ENCODE data around the gene NHLRC4.

NHLRC4 gene

GRCh38 chr16:557463-558297 lies 9.1 kb upstream of the NHLRC4 start:
- no peak for DNase-seq (ENCODE audit: insufficient read length, low spot score)
- TF ChIP-seq TAF1 (IDR thresholded peaks at IDR 0.05; ENCODE audit: low read depth, low read length) = no peak
- no peak for TF ChIP-seq PAX5 (IDR thresholded peaks at IDR 0.05; ENCODE audit: insufficient read depth, low read length, severe bottlenecking)
- no peak for TF ChIP-seq POU2F2 (IDR thresholded peaks at IDR 0.05; ENCODE audit: low read depth, low read length)
- no peak for TF ChIP-seq POLR2A (IDR thresholded peaks at IDR 0.05; ENCODE audit: low read depth, low read length)
- TF ChIP-seq POLR2AphosphoS5 (IDR thresholded peaks at IDR 0.05; ENCODE audit: low read depth, low read length) = no peak
- no peak for TF ChIP-seq SPI1 (IDR thresholded peaks at IDR 0.05; ENCODE audit: low read depth, low read length)
- FAIRE-seq = no peak

DNA sequence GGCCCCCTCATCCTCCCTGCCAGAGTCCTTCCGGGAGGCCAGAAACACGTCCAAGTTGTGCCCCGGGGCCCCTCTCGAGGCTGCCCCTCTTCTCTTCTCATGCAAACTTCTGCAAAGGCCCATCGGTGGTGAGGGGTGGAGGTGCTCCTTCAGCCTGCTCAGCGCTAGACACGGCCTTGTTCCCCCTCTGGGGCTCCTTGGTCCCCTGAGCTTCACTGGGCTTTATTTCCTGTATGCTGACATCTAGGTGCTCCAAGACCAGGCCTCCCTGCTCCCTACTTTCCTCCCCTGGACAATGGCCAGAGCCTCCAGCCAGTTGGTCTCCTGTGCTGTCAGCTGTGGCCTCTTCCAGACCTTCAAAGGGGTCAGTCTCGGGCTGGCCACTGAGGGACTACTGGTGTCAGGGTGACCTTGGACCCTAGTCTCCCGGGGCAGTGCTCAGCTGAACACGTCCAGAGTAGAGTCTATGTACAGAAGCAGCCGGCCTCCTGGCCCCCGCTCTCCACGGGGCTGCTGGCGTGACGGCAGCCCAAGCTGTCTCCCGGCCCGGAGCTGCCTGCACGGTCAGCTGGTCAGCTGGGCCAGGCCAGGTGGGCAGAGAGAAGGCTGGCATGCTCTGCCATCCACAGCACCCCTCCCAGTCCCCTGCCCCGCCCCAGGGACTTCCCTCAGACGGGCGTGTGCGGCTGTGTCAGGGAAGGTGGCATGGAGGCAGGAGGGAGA lies 8.3 kb upstream of the NHLRC4 start:
- FAIRE-seq (no peak), DNase-seq (ENCODE audit: insufficient read length, low spot score) (no peak)
- no peak for TF ChIP-seq POU2F2 (IDR thresholded peaks at IDR 0.05; ENCODE audit: low read depth, low read length)

DNA sequence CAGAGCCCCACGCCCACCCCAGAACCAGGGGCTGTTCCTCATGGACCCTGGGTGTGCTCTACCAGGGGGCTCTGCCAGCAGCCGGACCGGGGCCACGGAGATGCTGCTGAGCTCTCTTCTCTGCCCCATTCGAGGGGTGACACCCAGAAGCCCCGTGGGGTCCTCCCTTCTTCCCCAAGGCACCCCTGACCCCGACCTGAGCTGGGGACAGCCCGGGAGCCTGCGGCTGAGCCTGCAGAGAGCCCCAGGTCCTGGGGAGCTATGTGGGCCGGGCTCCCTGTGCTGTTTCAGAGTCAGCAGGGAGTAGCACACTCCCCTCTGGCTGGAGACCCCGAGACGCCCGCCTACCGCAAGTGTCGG lies 7.8 kb upstream of the NHLRC4 start:
- no peak for TF ChIP-seq POU2F2 (IDR thresholded peaks at IDR 0.05; ENCODE audit: low read depth, low read length)
- no peak for TF ChIP-seq POLR2AphosphoS5 (IDR thresholded peaks at IDR 0.05; ENCODE audit: low read depth, low read length)
- TF ChIP-seq POLR2A (IDR thresholded peaks at IDR 0.05; ENCODE audit: low read depth, low read length) = no peak
- no peak for TF ChIP-seq TAF1 (IDR thresholded peaks at IDR 0.05; ENCODE audit: low read depth, low read length)
- TF ChIP-seq SPI1 (IDR thresholded peaks at IDR 0.05; ENCODE audit: low read depth, low read length) = no peak
- TF ChIP-seq PAX5 (IDR thresholded peaks at IDR 0.05; ENCODE audit: insufficient read depth, low read length, severe bottlenecking) = no peak
- FAIRE-seq (no peak), DNase-seq (ENCODE audit: insufficient read length, low spot score) (no peak)

- FAIRE-seq = no peak
- no peak for DNase-seq (ENCODE audit: insufficient read length, low spot score)
- TF ChIP-seq SPI1 (IDR thresholded peaks at IDR 0.05; ENCODE audit: low read depth, low read length) (no peak), TAF1 (IDR thresholded peaks at IDR 0.05; ENCODE audit: low read depth, low read length) (no peak), POLR2AphosphoS5 (IDR thresholded peaks at IDR 0.05; ENCODE audit: low read depth, low read length) (no peak), POLR2A (IDR thresholded peaks at IDR 0.05; ENCODE audit: low read depth, low read length) (no peak), PAX5 (IDR thresholded peaks at IDR 0.05; ENCODE audit: insufficient read depth, low read length, severe bottlenecking) (no peak), POU2F2 (IDR thresholded peaks at IDR 0.05; ENCODE audit: low read depth, low read length) (no peak)
Measured at GRCh38 chr16:559411-560203, 7.2 kb upstream of the NHLRC4 start.

GRCh38 chr16:560204-560700 lies 6.6 kb upstream of the NHLRC4 start, which contains the start of gene PRR35:
Gene PRR35, plus strand, starts transcription at chr16:560394. Its CDS starts 2,901 bp downstream, at chr16:563295.
- TF ChIP-seq PAX5 (IDR thresholded peaks at IDR 0.05; ENCODE audit: insufficient read depth, low read length, severe bottlenecking) = no peak
- no peak for TF ChIP-seq TAF1 (IDR thresholded peaks at IDR 0.05; ENCODE audit: low read depth, low read length)
- TF ChIP-seq SPI1 (IDR thresholded peaks at IDR 0.05; ENCODE audit: low read depth, low read length) = no peak
- TF ChIP-seq POU2F2 (IDR thresholded peaks at IDR 0.05; ENCODE audit: low read depth, low read length) = no peak
- TF ChIP-seq POLR2A (IDR thresholded peaks at IDR 0.05; ENCODE audit: low read depth, low read length) = no peak
- DNase-seq (ENCODE audit: insufficient read length, low spot score) = no peak
- no peak for FAIRE-seq

- DNase-seq (ENCODE audit: insufficient read length, low spot score) (no peak), FAIRE-seq (no peak)
- TF ChIP-seq SPI1 (IDR thresholded peaks at IDR 0.05; ENCODE audit: low read depth, low read length) (no peak), POU2F2 (IDR thresholded peaks at IDR 0.05; ENCODE audit: low read depth, low read length) (no peak), PAX5 (IDR thresholded peaks at IDR 0.05; ENCODE audit: insufficient read depth, low read length, severe bottlenecking) (no peak), TAF1 (IDR thresholded peaks at IDR 0.05; ENCODE audit: low read depth, low read length) (no peak), POLR2AphosphoS5 (IDR thresholded peaks at IDR 0.05; ENCODE audit: low read depth, low read length) (no peak), POLR2A (IDR thresholded peaks at IDR 0.05; ENCODE audit: low read depth, low read length) (no peak)
Measured at GRCh38 chr16:560701-561412, 5.9 kb upstream of the NHLRC4 start.

DNA sequence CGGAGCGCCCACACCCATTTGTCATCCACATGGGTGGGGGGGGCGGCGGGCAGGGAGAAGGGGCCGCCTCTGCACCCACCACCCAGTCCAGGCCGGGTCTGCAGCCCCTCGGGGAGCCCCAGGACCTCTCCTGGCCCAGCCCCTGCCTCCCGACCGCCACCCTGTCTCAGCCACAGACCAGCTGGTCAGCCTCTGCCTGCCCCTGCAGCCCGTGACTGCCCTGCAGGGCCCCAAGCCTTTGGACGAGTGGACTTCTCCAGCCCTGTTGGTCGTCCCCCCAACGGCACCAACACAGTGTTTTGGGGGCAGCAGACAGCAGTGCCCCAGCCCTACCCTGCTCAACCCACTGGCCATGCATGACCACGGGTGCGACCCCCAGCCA lies 5.4 kb upstream of the NHLRC4 start:
- DNase-seq (ENCODE audit: insufficient read length, low spot score) (no peak), FAIRE-seq (no peak)
- TF ChIP-seq PAX5 (IDR thresholded peaks at IDR 0.05; ENCODE audit: insufficient read depth, low read length, severe bottlenecking) (no peak), POU2F2 (IDR thresholded peaks at IDR 0.05; ENCODE audit: low read depth, low read length) (no peak), TAF1 (IDR thresholded peaks at IDR 0.05; ENCODE audit: low read depth, low read length) (no peak), SPI1 (IDR thresholded peaks at IDR 0.05; ENCODE audit: low read depth, low read length) (no peak), POLR2A (IDR thresholded peaks at IDR 0.05; ENCODE audit: low read depth, low read length) (no peak), POLR2AphosphoS5 (IDR thresholded peaks at IDR 0.05; ENCODE audit: low read depth, low read length) (no peak)

- FAIRE-seq (no peak), DNase-seq (ENCODE audit: insufficient read length, low spot score) (no peak)
- TF ChIP-seq POLR2A (IDR thresholded peaks at IDR 0.05; ENCODE audit: low read depth, low read length) (no peak), SPI1 (IDR thresholded peaks at IDR 0.05; ENCODE audit: low read depth, low read length) (no peak), TAF1 (IDR thresholded peaks at IDR 0.05; ENCODE audit: low read depth, low read length) (no peak), POU2F2 (IDR thresholded peaks at IDR 0.05; ENCODE audit: low read depth, low read length) (no peak), POLR2AphosphoS5 (IDR thresholded peaks at IDR 0.05; ENCODE audit: low read depth, low read length) (no peak), PAX5 (IDR thresholded peaks at IDR 0.05; ENCODE audit: insufficient read depth, low read length, severe bottlenecking) (no peak)
Measured at GRCh38 chr16:561957-562938, 4.6 kb upstream of the NHLRC4 start.
